ENCODE data around the gene ACTR10. TPM values are rescaled to one million over a fixed set of nuclear protein-coding genes. Genes with fewer than 3 reads are reported as not detected.

The ACTR10 gene
- total and polyA plus RNA-seq, 2 of the 8 experiments (the other 6 are each of a cell fraction or from before 2014, with no cell fraction given), result 15.4 to 34.6 TPM

DNA sequence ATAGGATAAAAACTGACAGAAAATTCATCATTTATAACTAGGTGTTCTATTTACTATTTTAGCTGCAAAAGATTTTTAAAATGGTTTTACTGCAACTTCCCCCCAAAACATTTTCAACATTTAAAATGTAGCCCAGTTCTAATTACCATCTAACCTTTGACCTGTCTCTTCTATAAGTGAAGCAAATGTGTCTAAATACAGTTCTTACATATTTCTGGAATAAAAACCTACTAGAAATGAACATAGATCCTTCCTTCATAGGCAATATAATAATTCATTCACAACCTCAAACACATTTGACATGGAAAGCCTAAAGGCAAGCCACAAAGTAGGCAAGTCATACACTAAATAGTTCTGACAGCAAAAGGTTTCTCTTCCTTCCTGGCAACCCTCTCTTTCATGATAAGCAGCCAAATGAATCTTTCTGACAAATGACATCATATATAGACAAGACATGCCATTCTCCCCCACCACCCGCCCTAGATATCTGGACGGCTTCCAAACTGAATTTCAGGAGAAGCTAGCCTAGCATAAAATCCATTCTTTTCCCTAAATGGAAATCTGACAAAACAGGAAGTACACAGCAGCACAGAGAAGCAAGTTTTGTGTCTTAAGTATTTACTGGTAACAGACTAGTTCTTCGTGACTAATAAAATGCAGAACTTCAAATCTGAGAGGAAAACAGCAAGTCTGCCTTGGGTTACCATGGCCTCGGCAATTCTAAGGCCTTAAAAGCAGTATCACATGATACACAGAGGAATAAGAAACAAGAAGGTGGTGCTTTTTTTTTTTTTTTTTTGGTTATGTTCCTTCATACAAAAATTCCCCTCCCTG lies 81.2 kb downstream of the ACTR10 start:
- Histone ChIP-seq H3K4ac (replicated peaks; ENCODE audit: insufficient read length, low read depth, low read length) (no peak overlapping the region), H2BK20ac (ENCODE audit: low read length) (no peak overlapping the region), H2BK15ac (ENCODE audit: low read length) (no peak overlapping the region), H3K56ac (replicated peaks; ENCODE audit: insufficient read length, low read depth, low read length) (no peak overlapping the region), H2AFZ (ENCODE audit: low read length) (no peak overlapping the region), H3K4me3 (ENCODE audit: extremely low read depth in 1 of 4, insufficient read depth in 2 of 4, low read depth in 3 of 4, low read length in 4 of 4) (no peak overlapping the region), H3K18ac (ENCODE audit: extremely low read depth, low read length) (no peak overlapping the region), H4K91ac (replicated peaks; ENCODE audit: insufficient read length, low read length) (no peak overlapping the region), H3K14ac (ENCODE audit: insufficient read length) (no peak overlapping the region), H3K4me1 (replicated peaks in 1 of 4; ENCODE audit: control insufficient read depth in 3 of 4, insufficient read depth in 4 of 4, low read length in 3 of 4) (no peaks in the 10 kb centered on the region), H3K23ac (ENCODE audit: insufficient read length) (no peak overlapping the region), H3K4me2 (ENCODE audit: insufficient read depth in 1 of 2, low read depth in 2 of 2, low read length in 2 of 2) (no peak overlapping the region), H3K27ac (ENCODE audit: low read depth, low read length) (no peak overlapping the region), H3K9ac (replicated peaks in 1 of 4; ENCODE audit: extremely low read depth in 1 of 4, low read depth in 3 of 4, low read length in 3 of 4) (no peak overlapping the region), H4K5ac (ENCODE audit: insufficient read length, low read depth, low read length) (no peak overlapping the region), H3K79me1 (ENCODE audit: low read depth, low read length) (no peaks in the 10 kb centered on the region), H2BK5ac (ENCODE audit: low read depth, low read length) (no peak overlapping the region), H2BK120ac (replicated peaks; ENCODE audit: low read depth, low read length) (no peak overlapping the region), H4K8ac (ENCODE audit: extremely low read depth, insufficient read depth, low read length) (no peak overlapping the region), H3K9me3 (ENCODE audit: insufficient read depth in 2 of 2, low read depth in 1 of 2, low read length in 1 of 2) (no peaks in the 10 kb centered on the region), H2AK5ac (ENCODE audit: low read depth, low read length) (no peak overlapping the region), H3K27me3 (replicated peaks in 1 of 4; ENCODE audit: control insufficient read depth in 3 of 4, extremely low read depth in 1 of 4, insufficient read depth in 3 of 4, low read length in 3 of 4) (no peaks in the 10 kb centered on the region), H3K79me2 (ENCODE audit: control insufficient read depth in 1 of 2, insufficient read depth in 2 of 2, low read length in 2 of 2) (peaks cover 0 to 77% of the 10 kb centered on the region in 2 experiments; a peak in 2 of 4 replicates), H3K23me2 (ENCODE audit: low read depth, low read length) (no peaks in the 10 kb centered on the region), H4K20me1 (replicated peaks in 1 of 2; ENCODE audit: control insufficient read depth in 1 of 2, insufficient read depth in 2 of 2, low read length in 2 of 2) (peaks cover 3 to 4% of the 10 kb centered on the region in 2 experiments), H2BK12ac (ENCODE audit: low read depth, low read length) (no peak overlapping the region), H3K36me3 (ENCODE audit: control insufficient read depth in 2 of 4, insufficient read depth in 4 of 4, low read length in 3 of 4) (peaks cover 2 to 50% (median 13%) of the 10 kb centered on the region in 4 experiments; a peak in 3 of 8 replicates)
- CTCF ChIA-PET (ENCODE audit: partially characterized antibody), result interaction anchor here (0.6 kb wide), 1 partner anchor 81 kb away, joined by 6 read pairs; no protein-coding TSS in a partner anchor
- 94% methylated on average over 4 of the region's 4 CpGs; no CpG with 5 or more reads in 1 of the 2 experiments for WGBS, 2 experiments (ENCODE audit: extremely low coverage in 1 of 2, insufficient coverage in 1 of 2, insufficient read length in 1 of 2, insufficient replicate concordance in 2 of 2, low coverage in 1 of 2, low lambda C conversion rate in 2 of 2, missing lambda C conversion rate in 1 of 2)
- DNase-seq (ENCODE audit: low read depth in 1 of 2, low spot score in 2 of 2), result no peak
- POLR2A ChIA-PET (ENCODE audit: partially characterized antibody), result interaction anchor here (1.2 to 1.9 kb wide), 2 partner anchors 17 kb away, joined by 5 read pairs; partner anchors contain the start of gene ARID4A
- TF ChIP-seq SP4 (IDR thresholded peaks at IDR 0.05; ENCODE audit: low read length) (no peak), YY1 (IDR thresholded peaks at IDR 0.05; ENCODE audit: low read depth, low read length) (no peak), NRF1 (IDR thresholded peaks at IDR 0.05; ENCODE audit: low read depth, low read length) (no peak), HDAC6 (IDR thresholded peaks at IDR 0.05; ENCODE audit: low read depth, low read length) (no peak)
- TF ChIP-seq, protein P1, sequence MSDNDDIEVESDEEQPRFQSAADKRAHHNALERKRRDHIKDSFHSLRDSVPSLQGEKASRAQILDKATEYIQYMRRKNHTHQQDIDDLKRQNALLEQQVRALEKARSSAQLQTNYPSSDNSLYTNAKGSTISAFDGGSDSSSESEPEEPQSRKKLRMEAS (IDR thresholded peaks at IDR 0.05), result no peak
- FAIRE-seq, result no peak
